ENCODE data around the gene NEU2. TPM values are rescaled to one million over a fixed set of nuclear protein-coding genes. Genes with fewer than 3 reads are reported as not detected.

Gene NEU2
- total RNA-seq, 1 experiment from 2014 or later: not detected

DNA sequence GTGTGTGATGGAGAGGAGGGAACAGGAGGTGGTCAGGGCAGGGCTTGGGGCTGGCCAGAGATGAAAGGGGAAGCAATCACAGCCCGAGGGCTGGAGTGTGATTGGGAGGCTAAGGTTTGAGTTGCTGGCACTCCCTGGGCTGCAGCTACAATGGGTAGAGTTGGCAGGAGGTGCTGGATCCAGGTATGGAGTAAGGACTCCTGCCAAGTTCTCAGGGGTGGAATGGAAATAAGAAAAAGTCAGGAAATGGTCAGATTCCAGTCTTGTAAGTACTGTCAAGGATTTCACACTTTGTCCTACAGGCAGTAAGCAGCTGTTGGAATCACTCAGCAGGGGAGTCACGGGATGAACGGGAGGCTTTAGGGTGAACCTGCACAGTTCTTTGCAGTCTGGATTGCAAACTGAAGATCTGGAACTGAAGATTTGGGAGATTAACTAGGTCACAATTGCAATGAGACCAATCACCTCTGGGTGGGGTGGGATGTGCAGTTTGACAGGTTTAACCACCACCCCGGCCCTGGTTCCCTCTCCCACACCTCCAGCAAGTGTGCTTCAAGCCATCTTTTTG is 16.8 kb downstream of the NEU2 start:
- no peaks in the 10 kb centered on the region for H4K20me1 ChIP-seq (ENCODE audit: insufficient read depth)
- ChIA-PET POLR2A (no interaction called here), CTCF (no interaction called here), RAD21 (ENCODE audit: low non-redundant PET in 1 of 2, low total read pairs in 2 of 2, uncharacterized antibody in 2 of 2, unreplicated experiment in 2 of 2) (no interaction called here)
- intact Hi-C loops (cut with micrococcal nuclease): no loop called here
- H3K9ac ChIP-seq (ENCODE audit: low read length): no peak overlapping the region
- no peak overlapping the region for H3K4me2 ChIP-seq (ENCODE audit: low read length)
- TF ChIP-seq YY1 (IDR thresholded peaks at IDR 0.05; ENCODE audit: extremely low read depth, insufficient replicate concordance, low read depth, low read length) (no peak), RAD21 (IDR thresholded peaks at IDR 0.05; ENCODE audit: low read depth) (no peak), CBX3 (IDR thresholded peaks at IDR 0.05; ENCODE audit: low read depth) (no peak), EGR1 (IDR thresholded peaks at IDR 0.05; ENCODE audit: low read depth) (no peak), SRF (IDR thresholded peaks at IDR 0.05; ENCODE audit: low read depth) (no peak), ELF1 (IDR thresholded peaks at IDR 0.05; ENCODE audit: borderline replicate concordance, low read depth) (no peak), ZNF274 (IDR thresholded peaks at IDR 0.05; ENCODE audit: low read depth, low read length) (no peak), POLR2A (IDR thresholded peaks at IDR 0.05; ENCODE audit: borderline replicate concordance, extremely low read depth, insufficient read depth, insufficient read length) (no peak), FOSL1 (IDR thresholded peaks at IDR 0.05; ENCODE audit: low read depth) (no peak)
- TF ChIP-seq, protein P1, sequence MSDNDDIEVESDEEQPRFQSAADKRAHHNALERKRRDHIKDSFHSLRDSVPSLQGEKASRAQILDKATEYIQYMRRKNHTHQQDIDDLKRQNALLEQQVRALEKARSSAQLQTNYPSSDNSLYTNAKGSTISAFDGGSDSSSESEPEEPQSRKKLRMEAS (IDR thresholded peaks at IDR 0.05): no peak
- TF ChIP-seq, protein P2, sequence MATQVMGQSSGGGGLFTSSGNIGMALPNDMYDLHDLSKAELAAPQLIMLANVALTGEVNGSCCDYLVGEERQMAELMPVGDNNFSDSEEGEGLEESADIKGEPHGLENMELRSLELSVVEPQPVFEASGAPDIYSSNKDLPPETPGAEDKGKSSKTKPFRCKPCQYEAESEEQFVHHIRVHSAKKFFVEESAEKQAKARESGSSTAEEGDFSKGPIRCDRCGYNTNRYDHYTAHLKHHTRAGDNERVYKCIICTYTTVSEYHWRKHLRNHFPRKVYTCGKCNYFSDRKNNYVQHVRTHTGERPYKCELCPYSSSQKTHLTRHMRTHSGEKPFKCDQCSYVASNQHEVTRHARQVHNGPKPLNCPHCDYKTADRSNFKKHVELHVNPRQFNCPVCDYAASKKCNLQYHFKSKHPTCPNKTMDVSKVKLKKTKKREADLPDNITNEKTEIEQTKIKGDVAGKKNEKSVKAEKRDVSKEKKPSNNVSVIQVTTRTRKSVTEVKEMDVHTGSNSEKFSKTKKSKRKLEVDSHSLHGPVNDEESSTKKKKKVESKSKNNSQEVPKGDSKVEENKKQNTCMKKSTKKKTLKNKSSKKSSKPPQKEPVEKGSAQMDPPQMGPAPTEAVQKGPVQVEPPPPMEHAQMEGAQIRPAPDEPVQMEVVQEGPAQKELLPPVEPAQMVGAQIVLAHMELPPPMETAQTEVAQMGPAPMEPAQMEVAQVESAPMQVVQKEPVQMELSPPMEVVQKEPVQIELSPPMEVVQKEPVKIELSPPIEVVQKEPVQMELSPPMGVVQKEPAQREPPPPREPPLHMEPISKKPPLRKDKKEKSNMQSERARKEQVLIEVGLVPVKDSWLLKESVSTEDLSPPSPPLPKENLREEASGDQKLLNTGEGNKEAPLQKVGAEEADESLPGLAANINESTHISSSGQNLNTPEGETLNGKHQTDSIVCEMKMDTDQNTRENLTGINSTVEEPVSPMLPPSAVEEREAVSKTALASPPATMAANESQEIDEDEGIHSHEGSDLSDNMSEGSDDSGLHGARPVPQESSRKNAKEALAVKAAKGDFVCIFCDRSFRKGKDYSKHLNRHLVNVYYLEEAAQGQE (IDR thresholded peaks at IDR 0.05; ENCODE audit: low read depth): no peak
- TF ChIP-seq, protein P3, sequence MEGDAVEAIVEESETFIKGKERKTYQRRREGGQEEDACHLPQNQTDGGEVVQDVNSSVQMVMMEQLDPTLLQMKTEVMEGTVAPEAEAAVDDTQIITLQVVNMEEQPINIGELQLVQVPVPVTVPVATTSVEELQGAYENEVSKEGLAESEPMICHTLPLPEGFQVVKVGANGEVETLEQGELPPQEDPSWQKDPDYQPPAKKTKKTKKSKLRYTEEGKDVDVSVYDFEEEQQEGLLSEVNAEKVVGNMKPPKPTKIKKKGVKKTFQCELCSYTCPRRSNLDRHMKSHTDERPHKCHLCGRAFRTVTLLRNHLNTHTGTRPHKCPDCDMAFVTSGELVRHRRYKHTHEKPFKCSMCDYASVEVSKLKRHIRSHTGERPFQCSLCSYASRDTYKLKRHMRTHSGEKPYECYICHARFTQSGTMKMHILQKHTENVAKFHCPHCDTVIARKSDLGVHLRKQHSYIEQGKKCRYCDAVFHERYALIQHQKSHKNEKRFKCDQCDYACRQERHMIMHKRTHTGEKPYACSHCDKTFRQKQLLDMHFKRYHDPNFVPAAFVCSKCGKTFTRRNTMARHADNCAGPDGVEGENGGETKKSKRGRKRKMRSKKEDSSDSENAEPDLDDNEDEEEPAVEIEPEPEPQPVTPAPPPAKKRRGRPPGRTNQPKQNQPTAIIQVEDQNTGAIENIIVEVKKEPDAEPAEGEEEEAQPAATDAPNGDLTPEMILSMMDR (IDR thresholded peaks at IDR 0.05 in 2 of 3, conservative IDR thresholded peaks at IDR 0.05 in 1 of 3; ENCODE audit: borderline replicate concordance in 1 of 3, insufficient read depth in 1 of 3, low read depth in 2 of 3, low read length in 2 of 3): no peak
- no peaks in the 10 kb centered on the region for H3K9me2 ChIP-seq (ENCODE audit: insufficient read depth)
- H3K9me3 ChIP-seq (ENCODE audit: control insufficient read depth in 1 of 2, insufficient read depth in 1 of 2, low read depth in 1 of 2, low read length in 2 of 2): no peaks in the 10 kb centered on the region
- H2AFZ ChIP-seq (ENCODE audit: low read depth, low read length, poor library complexity, severe bottlenecking): no peak overlapping the region
- DNase-seq (ENCODE audit: low read depth, low spot score): no peak
- no peaks in the 10 kb centered on the region for H3K36me3 ChIP-seq (ENCODE audit: control insufficient read depth in 1 of 2, insufficient read depth in 2 of 2, low read length in 2 of 2)
- peaks cover 2 to 19% of the 10 kb centered on the region in 2 experiments; a peak in 2 of 4 replicates for H3K4me1 ChIP-seq (ENCODE audit: control insufficient read depth in 1 of 2, insufficient read depth in 2 of 2, low read length in 2 of 2)
- no peaks in the 10 kb centered on the region for H3K79me2 ChIP-seq (ENCODE audit: insufficient read depth, low read length)
- no peak overlapping the region for H3K27ac ChIP-seq (ENCODE audit: low read depth, low read length)
- no TSS peak for BruUV-seq (replicated peaks)
- H3K27me3 ChIP-seq (ENCODE audit: insufficient read depth, low read length): no peaks in the 10 kb centered on the region
- ATAC-seq: no peak
- H3K4me3 ChIP-seq (replicated peaks in 1 of 2; ENCODE audit: low read depth in 1 of 2, low read length in 2 of 2): no peak overlapping the region

All from HCT116 (cell line).